Lower lobe of right lung (tissue), 2 donors: ENCODE data around the gene KRT4. TPM values are rescaled to one million over a fixed set of nuclear protein-coding genes. Genes with fewer than 3 reads are reported as not detected.

ENCODE experiments used
- ATAC-seq, 2 donors: fragments of 200-7000 bp; cut with Tn5 transposase; one replicate each; pipeline ENCODE4 v1.9.1; 2020 to 2022; ENCODE audit warnings: mild to moderate bottlenecking in 2 of 2, moderate library complexity in 2 of 2
- DNase-seq: peaks from one replicate; pipeline ENCODE4 v3.0.0-alpha.2; 2020
- H3K27ac ChIP-seq: fragments of 200-600 bp; one replicate; pipeline ENCODE4 v1.8.0; 2022
- H3K27me3 ChIP-seq: fragments of 200-600 bp; one replicate; pipeline ENCODE4 v1.8.0; 2022; ENCODE audit warnings: low read depth
- H3K36me3 ChIP-seq: fragments of 200-600 bp; one replicate; pipeline ENCODE4 v1.8.0; 2022; ENCODE audit warnings: mild to moderate bottlenecking
- H3K4me1 ChIP-seq: fragments of 200-600 bp; one replicate; pipeline ENCODE4 v1.8.0; 2022
- H3K4me3 ChIP-seq: fragments of 200-600 bp; one replicate; pipeline ENCODE4 v1.8.0; 2022; ENCODE audit warnings: mild to moderate bottlenecking
- H3K9me3 ChIP-seq: fragments of 200-600 bp; one replicate; pipeline ENCODE4 v1.8.0; 2022
- CTCF ChIP-seq: fragments of 200-600 bp; IDR thresholded peaks from one replicate; pipeline ENCODE4 v1.8.0; 2022; ENCODE audit warnings: antibody characterized with exemption, mild to moderate bottlenecking
- intact Hi-C: fragments of 100-400 bp; cut with DNase I; formaldehyde crosslinking; loops from one replicate; pipeline ENCODE4 v1.11.0; 2022
- total RNA-seq: library from RNA; stranded (reverse); fragmentation: NEBNext Ultra II Directional; extraction: Animal tissue kit (Norgen Biotek cat#: 25700); gene quantifications from one replicate; pipeline ENCODE4 v1.2.1, GENCODE V29; 2021
- donor health status: DM: no; HTN: yes; CAD: no; lungs with severe emphysema.

KRT4 gene
- total RNA-seq, 1 donor from 2014 or later = 6.4 TPM

GRCh38 chr12:52768479-52769200 is 45.3 kb downstream of the KRT4 start:
- ATAC-seq (no peak), DNase-seq (no peak)
- Histone ChIP-seq H3K4me1 (no peaks in the 10 kb centered on the region), H3K4me3 (no peak overlapping the region), H3K36me3 (no peaks in the 10 kb centered on the region), H3K27ac (no peak overlapping the region), H3K9me3 (no peaks in the 10 kb centered on the region), H3K27me3 (peaks cover 11% of the 10 kb centered on the region)
- intact Hi-C loops = no loop called here
- TF ChIP-seq CTCF = no peak

GRCh38 chr12:52767427-52767826 is 46.5 kb downstream of the KRT4 start:
- no peaks in the 10 kb centered on the region for H3K4me1 ChIP-seq
- no peak for ATAC-seq
- DNase-seq = no peak
- no peak overlapping the region for H3K4me3 ChIP-seq
- H3K27ac ChIP-seq = no peak overlapping the region
- no peaks in the 10 kb centered on the region for H3K9me3 ChIP-seq
- H3K36me3 ChIP-seq = no peaks in the 10 kb centered on the region
- intact Hi-C loops = no loop called here
- H3K27me3 ChIP-seq = peaks cover 11% of the 10 kb centered on the region
- no peak for TF ChIP-seq CTCF

GRCh38 chr12:52767020-52767379 is 46.9 kb downstream of the KRT4 start:
- Histone ChIP-seq H3K27ac (no peak overlapping the region), H3K9me3 (no peaks in the 10 kb centered on the region), H3K36me3 (no peaks in the 10 kb centered on the region), H3K27me3 (peaks cover 11% of the 10 kb centered on the region), H3K4me1 (no peaks in the 10 kb centered on the region), H3K4me3 (no peak overlapping the region)
- DNase-seq = no peak
- intact Hi-C loops = no loop called here
- ATAC-seq = no peak
- no peak for TF ChIP-seq CTCF

- H3K36me3 ChIP-seq = no peaks in the 10 kb centered on the region
- H3K4me3 ChIP-seq = no peak overlapping the region
- no peaks in the 10 kb centered on the region for H3K4me1 ChIP-seq
- no peak for TF ChIP-seq CTCF
- H3K27me3 ChIP-seq = peaks cover 11% of the 10 kb centered on the region
- no peaks in the 10 kb centered on the region for H3K9me3 ChIP-seq
- H3K27ac ChIP-seq = no peak overlapping the region
- no peak for ATAC-seq
- intact Hi-C loops = no loop called here
- DNase-seq = no peak
Observed at GRCh38 chr12:52766351-52767019, 47.4 kb downstream of the KRT4 start.

GRCh38 chr12:52765702-52766101 is 48.2 kb downstream of the KRT4 start:
- intact Hi-C loops = no loop called here
- peaks cover 4% of the 10 kb centered on the region for H3K9me3 ChIP-seq
- H3K27ac ChIP-seq = no peak overlapping the region
- H3K4me1 ChIP-seq = no peaks in the 10 kb centered on the region
- no peak for TF ChIP-seq CTCF
- H3K4me3 ChIP-seq = no peak overlapping the region
- no peaks in the 10 kb centered on the region for H3K36me3 ChIP-seq
- H3K27me3 ChIP-seq = peaks cover 11% of the 10 kb centered on the region
- DNase-seq (no peak), ATAC-seq (no peak)
